GM23248 (cell line): ENCODE data around the gene ABCA3.

ENCODE experiments used
- EZH2 ChIP-seq: fragments of 200-600 bp; sonication (generic); IDR thresholded peaks from 2 replicates; pipeline ENCODE4 v1.6.1; 2018; ENCODE audit warnings: antibody characterized with exemption, mild to moderate bottlenecking; ENCODE audit not compliant: insufficient read depth, poor library complexity, severe bottlenecking
- EZH2phosphoT487 ChIP-seq: fragments of 200-600 bp; sonication (generic); IDR thresholded peaks from 2 replicates; pipeline ENCODE4 v1.6.1; 2018; ENCODE audit warnings: antibody characterized with exemption, moderate library complexity, mild to moderate bottlenecking, low read depth; ENCODE audit not compliant: insufficient read depth

- TF ChIP-seq EZH2 (no peak), EZH2phosphoT487 (no peak)
These were observed 97.9 kb downstream of the ABCA3 start for GRCh38 chr16:2242598-2242997.
